Choroid plexus epithelial cell (primary cell): Measurements from ENCODE around the gene CADPS.

Source experiments
- DNase-seq: peaks from one replicate; pipeline ENCODE4 v3.0.0-alpha.2; 2010; ENCODE audit warnings: low read depth
- H3K4me3 ChIP-seq: 2 replicates; pipeline ENCODE4 v1.5.1; 2011; ENCODE audit warnings: low read depth, mild to moderate bottlenecking, control low read depth, low read length, moderate library complexity
- CTCF ChIP-seq: conservative IDR thresholded peaks from 2 replicates; pipeline ENCODE4 v1.5.1; 2011; ENCODE audit warnings: low read depth, mild to moderate bottlenecking, control low read depth, inconsistent platforms, low read length, moderate library complexity

Gene CADPS

DNA sequence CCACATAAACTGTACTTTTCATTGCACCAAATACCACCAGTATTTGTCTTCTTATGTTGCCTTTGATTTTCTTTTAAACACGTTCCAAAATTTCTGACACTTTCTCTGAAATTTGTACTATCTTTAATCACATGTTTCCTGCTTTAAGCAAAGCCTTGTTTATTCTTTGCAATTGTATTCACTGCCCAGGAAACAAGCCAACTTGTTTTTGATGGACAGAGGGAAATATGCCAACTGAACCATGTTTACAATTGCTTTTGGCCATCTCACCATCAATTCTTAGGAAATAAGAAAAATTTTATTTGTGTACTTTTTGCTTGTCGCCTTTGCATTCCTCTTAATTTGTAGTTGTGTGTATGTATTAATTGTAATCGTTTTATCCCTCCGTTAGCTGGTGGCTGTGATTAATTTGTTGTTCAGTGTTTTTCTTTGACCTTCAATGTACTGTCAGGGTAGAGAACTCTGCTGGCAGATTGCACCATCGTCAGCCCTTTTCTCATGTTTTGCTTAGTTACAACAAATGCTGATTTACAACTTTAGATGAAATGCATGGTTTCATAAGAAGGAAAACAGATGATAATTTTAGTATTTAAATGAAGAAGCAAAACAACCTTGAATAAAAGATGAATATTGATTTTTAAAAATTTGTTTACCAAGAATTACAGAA, 482.5 kb downstream of the CADPS start:
- H3K4me3 ChIP-seq: no peak overlapping the region
- DNase-seq: no peak

DNA sequence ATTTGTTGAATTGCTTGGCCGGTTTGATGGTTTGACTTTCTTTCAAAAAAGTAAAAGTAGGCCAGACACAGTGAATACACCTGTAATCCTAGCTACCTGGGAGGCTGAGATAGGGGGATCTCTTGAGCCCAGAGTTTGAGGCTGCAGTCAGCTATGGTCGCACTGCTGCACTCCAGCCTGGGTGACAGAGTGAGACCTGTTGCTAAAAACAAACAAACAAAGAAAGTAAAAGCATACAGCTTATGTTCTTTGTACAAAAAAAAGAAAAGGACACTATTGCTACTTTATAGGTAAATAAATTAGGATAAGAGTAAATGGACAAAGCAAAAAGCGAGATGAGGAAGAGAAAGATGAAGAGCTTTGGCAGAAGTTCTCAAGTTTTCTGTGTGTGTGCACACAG, 488.0 kb downstream of the CADPS start:
- no peak overlapping the region for H3K4me3 ChIP-seq
- no peak for DNase-seq
- TF ChIP-seq CTCF: no peak

More for the DNA sequence above, 482.5 kb downstream of the CADPS start:
- TF ChIP-seq CTCF: no peak

- DNase-seq: no peak
- TF ChIP-seq CTCF: no peak
Measured at GRCh38 chr3:62379321-62379798, 495.9 kb downstream of the CADPS start.

GRCh38 chr3:62378921-62379320, 496.3 kb downstream of the CADPS start:
- no peak overlapping the region for H3K4me3 ChIP-seq
- no peak for DNase-seq

More at GRCh38 chr3:62379321-62379798, 495.9 kb downstream of the CADPS start:
- H3K4me3 ChIP-seq: no peak overlapping the region

GRCh38 chr3:62378311-62378789, 496.9 kb downstream of the CADPS start:
- no peak overlapping the region for H3K4me3 ChIP-seq
- no peak for DNase-seq
- TF ChIP-seq CTCF: no peak

More at GRCh38 chr3:62378921-62379320, 496.3 kb downstream of the CADPS start:
- no peak for TF ChIP-seq CTCF

DNA sequence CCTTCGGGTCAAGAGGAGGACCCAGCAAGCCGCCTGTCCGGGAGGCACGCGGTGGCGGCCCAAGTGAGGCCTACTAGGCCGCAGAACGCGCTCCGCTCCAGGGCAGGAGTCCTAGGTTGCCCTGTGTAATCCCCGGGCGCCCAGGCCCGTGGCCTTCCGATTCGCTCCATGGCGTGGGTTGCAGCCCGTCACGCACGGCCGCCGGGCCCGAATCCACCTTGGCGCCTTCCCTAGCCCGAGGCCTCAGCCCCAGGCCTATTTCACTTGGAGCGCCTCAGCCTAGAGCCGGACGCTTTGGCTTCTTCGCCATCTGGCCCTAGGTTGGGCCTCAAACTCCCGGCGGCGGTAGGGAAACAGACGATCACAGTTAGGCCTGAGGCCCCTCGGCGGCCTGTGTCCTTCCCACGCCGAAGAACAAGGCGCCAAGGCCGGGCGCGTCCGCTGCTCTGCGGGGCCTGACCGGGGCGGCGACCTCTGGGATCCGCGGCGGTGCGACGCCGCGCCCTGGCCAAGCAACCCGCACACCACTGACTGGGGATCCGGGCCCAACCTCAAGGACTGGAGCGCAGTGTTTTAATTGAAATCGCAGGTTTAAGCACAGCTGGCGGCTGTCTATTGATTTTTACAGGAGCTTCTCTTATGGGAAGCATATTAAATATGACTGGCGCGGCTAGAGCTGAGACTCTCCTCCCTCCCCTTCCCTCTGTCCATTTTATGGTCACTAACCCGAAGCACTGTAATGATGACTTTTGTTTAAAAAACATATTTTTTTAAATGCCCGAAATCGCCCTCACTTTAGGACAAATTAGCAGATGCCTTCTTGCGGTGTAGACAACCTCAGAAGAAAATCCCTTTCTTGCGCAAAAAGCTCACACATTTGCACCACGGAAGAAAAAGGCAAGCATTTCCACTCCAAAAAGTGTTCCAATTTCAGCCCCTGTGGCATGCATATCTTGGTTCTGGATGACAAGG, 498.0 kb downstream of the CADPS start:
- TF ChIP-seq CTCF: no peak
- no peak for DNase-seq
- H3K4me3 ChIP-seq: no peak overlapping the region
